Choroid plexus epithelial cell (primary cell): ENCODE measurements around the gene CPT1A.

Source experiments
- DNase-seq: peaks from one replicate; pipeline ENCODE4 v3.0.0-alpha.2; 2010; ENCODE audit warnings: low read depth
- H3K4me3 ChIP-seq: 2 replicates; pipeline ENCODE4 v1.5.1; 2011; ENCODE audit warnings: low read depth, mild to moderate bottlenecking, control low read depth, low read length, moderate library complexity
- TF ChIP-seq, protein P1 (sequence below): conservative IDR thresholded peaks from 2 replicates; pipeline ENCODE4 v1.5.1; 2011; ENCODE audit warnings: low read depth, mild to moderate bottlenecking, control low read depth, inconsistent platforms, low read length, moderate library complexity

The CPT1A gene

DNA sequence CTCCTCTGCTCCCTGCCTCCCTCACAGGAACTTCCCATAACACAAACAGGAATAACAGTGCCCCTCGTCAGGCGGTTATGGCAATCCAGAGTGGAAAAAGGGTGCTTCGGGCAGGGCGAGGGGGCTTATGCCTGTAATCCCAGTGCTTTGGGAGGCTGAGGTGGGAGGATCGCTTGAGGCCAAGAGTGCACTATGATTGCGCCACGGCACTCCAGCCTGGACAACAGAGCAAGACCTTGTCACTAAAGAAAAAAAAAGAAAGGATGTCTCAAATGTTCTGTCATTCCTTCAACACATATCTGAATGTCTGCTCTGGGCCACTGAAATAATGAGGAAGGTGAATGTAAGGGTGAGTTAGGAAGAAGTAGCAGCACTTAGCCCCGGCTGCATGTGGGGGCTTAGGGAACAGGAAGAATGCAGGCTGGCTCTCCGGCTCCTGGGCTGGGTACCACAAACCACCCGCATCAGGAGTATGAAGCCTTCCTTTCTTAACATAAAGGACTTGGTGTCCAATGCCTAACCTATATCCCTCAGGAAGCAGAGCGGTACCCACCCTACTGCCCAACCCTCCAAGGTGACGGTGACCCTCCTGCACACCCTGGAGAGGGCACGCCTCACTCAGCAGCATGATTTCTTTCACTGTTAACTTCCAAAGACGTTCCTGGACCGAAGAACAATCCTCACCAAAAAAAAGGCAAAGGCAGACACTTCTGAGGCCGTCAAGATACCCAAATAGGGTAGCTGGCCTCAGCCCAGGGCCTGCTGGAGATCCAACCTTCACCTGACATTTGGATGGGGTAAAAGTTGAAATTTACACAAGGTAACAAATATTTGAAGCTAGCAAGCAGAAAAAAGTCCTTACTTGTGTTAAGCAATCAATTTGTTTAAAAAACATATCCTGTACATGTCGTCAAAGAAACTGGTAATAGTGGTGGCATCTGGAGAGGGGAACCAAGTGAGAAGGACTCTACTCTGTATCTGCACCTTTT, 3.8 kb downstream of the CPT1A start:
- H3K4me3 ChIP-seq, result no peak overlapping the region

DNA sequence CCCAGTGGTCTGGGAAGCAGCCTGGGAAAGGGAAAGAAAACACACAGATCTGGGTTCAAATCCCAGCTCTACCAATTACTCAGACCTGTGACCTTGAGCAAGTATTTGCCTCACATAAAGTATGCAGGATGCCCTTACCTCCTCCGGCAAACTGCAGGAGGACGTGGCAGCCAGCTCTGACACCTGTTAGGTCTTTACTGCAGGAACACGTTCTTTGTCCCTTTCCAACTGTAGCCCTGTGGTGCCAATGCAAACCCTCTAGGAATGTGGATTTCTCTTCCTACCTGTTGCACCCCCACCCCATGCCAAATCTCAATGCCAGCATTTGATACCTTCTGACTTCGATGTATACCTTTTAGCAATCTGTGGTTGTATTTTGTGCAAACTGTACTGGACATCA, 6.0 kb downstream of the CPT1A start:
- no peak overlapping the region for H3K4me3 ChIP-seq
- no peak for DNase-seq
- TF ChIP-seq, protein P1, sequence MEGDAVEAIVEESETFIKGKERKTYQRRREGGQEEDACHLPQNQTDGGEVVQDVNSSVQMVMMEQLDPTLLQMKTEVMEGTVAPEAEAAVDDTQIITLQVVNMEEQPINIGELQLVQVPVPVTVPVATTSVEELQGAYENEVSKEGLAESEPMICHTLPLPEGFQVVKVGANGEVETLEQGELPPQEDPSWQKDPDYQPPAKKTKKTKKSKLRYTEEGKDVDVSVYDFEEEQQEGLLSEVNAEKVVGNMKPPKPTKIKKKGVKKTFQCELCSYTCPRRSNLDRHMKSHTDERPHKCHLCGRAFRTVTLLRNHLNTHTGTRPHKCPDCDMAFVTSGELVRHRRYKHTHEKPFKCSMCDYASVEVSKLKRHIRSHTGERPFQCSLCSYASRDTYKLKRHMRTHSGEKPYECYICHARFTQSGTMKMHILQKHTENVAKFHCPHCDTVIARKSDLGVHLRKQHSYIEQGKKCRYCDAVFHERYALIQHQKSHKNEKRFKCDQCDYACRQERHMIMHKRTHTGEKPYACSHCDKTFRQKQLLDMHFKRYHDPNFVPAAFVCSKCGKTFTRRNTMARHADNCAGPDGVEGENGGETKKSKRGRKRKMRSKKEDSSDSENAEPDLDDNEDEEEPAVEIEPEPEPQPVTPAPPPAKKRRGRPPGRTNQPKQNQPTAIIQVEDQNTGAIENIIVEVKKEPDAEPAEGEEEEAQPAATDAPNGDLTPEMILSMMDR, result no peak

More for the DNA sequence above, 3.8 kb downstream of the CPT1A start:
- TF ChIP-seq, protein P1, result no peak
- DNase-seq, result no peak

- H3K4me3 ChIP-seq, result no peak overlapping the region
- DNase-seq, result no peak
- TF ChIP-seq, protein P1, result no peak
These were observed 6.4 kb downstream of the CPT1A start for GRCh38 chr11:68835328-68835727.

GRCh38 chr11:68832476-68833181, 9.1 kb downstream of the CPT1A start:
- H3K4me3 ChIP-seq, result no peak overlapping the region
- DNase-seq, result no peak
- TF ChIP-seq, protein P1, result no peak

- no peak for DNase-seq
- H3K4me3 ChIP-seq, result no peak overlapping the region
- TF ChIP-seq, protein P1, result no peak
These were observed 10.6 kb downstream of the CPT1A start for GRCh38 chr11:68831124-68831523.

GRCh38 chr11:68829581-68829980, 12.1 kb downstream of the CPT1A start:
- no peak overlapping the region for H3K4me3 ChIP-seq
- DNase-seq, result no peak
- TF ChIP-seq, protein P1, result no peak
